PC-9 (cell line): Measurements from ENCODE around the gene HSF2. TPM values are rescaled to one million over a fixed set of nuclear protein-coding genes. Genes with fewer than 3 reads are reported as not detected.
"Not testable (repeated sequence)": the region's sequence is repeated elsewhere in the genome, so short reads cannot be mapped to it uniquely, and the experiment has no call there.

Experiments
- BruUV-seq: library from RNA; stranded (reverse); fragments of 400-500 nt; replicated peaks from 2 replicates; lab custom pipeline; 2021; lab: Mats Ljungman, UMichigan
- CTCF ChIA-PET: fragments of 300-600 bp; sonication (Branson Sonifier 250); formaldehyde crosslinking; loops from one replicate; lab custom pipeline; 2022; ENCODE audit warnings: antibody characterized with exemption; lab: Charles Lee
- POLR2A ChIA-PET: fragments of 300-600 bp; sonication (Branson Sonifier 250); formaldehyde crosslinking; loops from one replicate; lab custom pipeline; 2022; ENCODE audit warnings: antibody characterized with exemption; ENCODE audit not compliant: unreplicated experiment; lab: Charles Lee
- DNase-seq, 2 experiments: peaks; one replicate each; pipeline versions ENCODE4 v3.0.0 to v3.0.0-alpha.2; 2015 to 2022; ENCODE audit warnings: mixed read lengths in 1 of 2
- H2AFZ ChIP-seq: fragments of 200-600 bp; sonication (generic); 2 replicates; pipeline ENCODE4 v1.8.1; 2017; ENCODE audit warnings: antibody characterized with exemption
- H3F3A ChIP-seq: fragments of 200-600 bp; sonication (generic); 2 replicates; pipeline ENCODE4 v1.8.1; 2017; ENCODE audit warnings: antibody characterized with exemption, mild to moderate bottlenecking, low read depth; ENCODE audit not compliant: insufficient read depth
- H3K27ac ChIP-seq: fragments of 200-600 bp; sonication (generic); 2 replicates; pipeline ENCODE4 v1.6.1; 2016; ENCODE audit warnings: mixed run types
- H3K27me3 ChIP-seq: fragments of 200-600 bp; sonication (generic); 2 replicates; pipeline ENCODE4 v1.6.1; 2016; ENCODE audit warnings: low read depth, mixed run types; ENCODE audit not compliant: insufficient read depth
- H3K36me3 ChIP-seq: fragments of 200-600 bp; sonication (generic); 2 replicates; pipeline ENCODE4 v1.6.1; 2016; ENCODE audit warnings: low read depth, mixed run types
- H3K4me1 ChIP-seq: fragments of 200-600 bp; sonication (generic); replicated peaks from 2 replicates; pipeline ENCODE4 v1.6.1; 2016; ENCODE audit warnings: mixed run types; ENCODE audit not compliant: insufficient read depth
- H3K4me2 ChIP-seq: fragments of 200-600 bp; sonication (generic); 2 replicates; pipeline ENCODE4 v1.6.1; 2017; ENCODE audit warnings: mixed run types
- H3K4me3 ChIP-seq: fragments of 200-600 bp; sonication (generic); 2 replicates; pipeline ENCODE4 v1.6.1; 2016; ENCODE audit warnings: mixed run types
- H3K79me2 ChIP-seq: fragments of 200-600 bp; sonication (generic); 2 replicates; pipeline ENCODE4 v1.6.1; 2017; ENCODE audit warnings: low read depth, mixed run types
- H3K9me2 ChIP-seq: fragments of 200-600 bp; sonication (generic); 2 replicates; pipeline ENCODE4 v1.8.1; 2017; ENCODE audit warnings: mild to moderate bottlenecking; ENCODE audit not compliant: insufficient read depth
- H3K9me3 ChIP-seq: fragments of 200-600 bp; sonication (generic); 2 replicates; pipeline ENCODE4 v1.8.1; 2016; ENCODE audit warnings: low read depth; ENCODE audit not compliant: insufficient read depth
- H4K20me1 ChIP-seq: fragments of 200-600 bp; sonication (generic); 2 replicates; pipeline ENCODE4 v1.8.1; 2017; ENCODE audit not compliant: insufficient read depth
- EZH2 ChIP-seq: fragments of 200-600 bp; sonication (generic); IDR thresholded peaks from 2 replicates; pipeline ENCODE4 v1.8.0; 2017; ENCODE audit warnings: antibody characterized with exemption, low read depth
- intact Hi-C: fragments of 100-400 bp; cut with micrococcal nuclease; formaldehyde crosslinking; loops from one replicate; pipeline ENCODE4 v1.10.0; 2022; ENCODE audit not compliant: unreplicated experiment
- total RNA-seq: library from RNA; stranded (reverse); gene quantifications from 2 replicates; pipeline ENCODE4 v1.2.3, GENCODE V29; 2021
- TF ChIP-seq, protein P1 (sequence below): fragments of 200-600 bp; sonication (generic); conservative IDR thresholded peaks from 2 replicates; pipeline ENCODE4 v1.6.1; 2017; ENCODE audit warnings: mixed run types, antibody characterized with exemption, mild to moderate bottlenecking, moderate library complexity

Gene HSF2
- total RNA-seq, 1 experiment from 2014 or later = 12.4 TPM

GRCh38 chr6:122449069-122449468 is 49.6 kb downstream of the HSF2 start:
- intact Hi-C loops = no loop called here
- H4K20me1 ChIP-seq = peaks cover 13% of the 10 kb centered on the region
- no peaks in the 10 kb centered on the region for H3K9me3 ChIP-seq
- H3K4me3 ChIP-seq = no peak overlapping the region
- POLR2A ChIA-PET = no interaction called here
- no TSS peak for BruUV-seq
- peaks cover 2% of the 10 kb centered on the region; the same call in 1 of the 2 replicates for H3F3A ChIP-seq
- no peaks in the 10 kb centered on the region for H3K79me2 ChIP-seq
- H3K27ac ChIP-seq = no peak overlapping the region
- CTCF ChIA-PET = no interaction called here
- no peaks in the 10 kb centered on the region for H3K27me3 ChIP-seq
- H3K9me2 ChIP-seq = no peaks in the 10 kb centered on the region
- TF ChIP-seq EZH2 = no peak
- TF ChIP-seq, protein P1, sequence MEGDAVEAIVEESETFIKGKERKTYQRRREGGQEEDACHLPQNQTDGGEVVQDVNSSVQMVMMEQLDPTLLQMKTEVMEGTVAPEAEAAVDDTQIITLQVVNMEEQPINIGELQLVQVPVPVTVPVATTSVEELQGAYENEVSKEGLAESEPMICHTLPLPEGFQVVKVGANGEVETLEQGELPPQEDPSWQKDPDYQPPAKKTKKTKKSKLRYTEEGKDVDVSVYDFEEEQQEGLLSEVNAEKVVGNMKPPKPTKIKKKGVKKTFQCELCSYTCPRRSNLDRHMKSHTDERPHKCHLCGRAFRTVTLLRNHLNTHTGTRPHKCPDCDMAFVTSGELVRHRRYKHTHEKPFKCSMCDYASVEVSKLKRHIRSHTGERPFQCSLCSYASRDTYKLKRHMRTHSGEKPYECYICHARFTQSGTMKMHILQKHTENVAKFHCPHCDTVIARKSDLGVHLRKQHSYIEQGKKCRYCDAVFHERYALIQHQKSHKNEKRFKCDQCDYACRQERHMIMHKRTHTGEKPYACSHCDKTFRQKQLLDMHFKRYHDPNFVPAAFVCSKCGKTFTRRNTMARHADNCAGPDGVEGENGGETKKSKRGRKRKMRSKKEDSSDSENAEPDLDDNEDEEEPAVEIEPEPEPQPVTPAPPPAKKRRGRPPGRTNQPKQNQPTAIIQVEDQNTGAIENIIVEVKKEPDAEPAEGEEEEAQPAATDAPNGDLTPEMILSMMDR = no peak
- H3K4me1 ChIP-seq = no peaks in the 10 kb centered on the region
- no peak overlapping the region for H3K4me2 ChIP-seq
- H2AFZ ChIP-seq = no peak overlapping the region
- DNase-seq = no peak
- peaks cover 74% of the 10 kb centered on the region for H3K36me3 ChIP-seq

GRCh38 chr6:122452509-122452908 is 53.1 kb downstream of the HSF2 start:
- H3K36me3 ChIP-seq = peaks cover 78% of the 10 kb centered on the region

DNA sequence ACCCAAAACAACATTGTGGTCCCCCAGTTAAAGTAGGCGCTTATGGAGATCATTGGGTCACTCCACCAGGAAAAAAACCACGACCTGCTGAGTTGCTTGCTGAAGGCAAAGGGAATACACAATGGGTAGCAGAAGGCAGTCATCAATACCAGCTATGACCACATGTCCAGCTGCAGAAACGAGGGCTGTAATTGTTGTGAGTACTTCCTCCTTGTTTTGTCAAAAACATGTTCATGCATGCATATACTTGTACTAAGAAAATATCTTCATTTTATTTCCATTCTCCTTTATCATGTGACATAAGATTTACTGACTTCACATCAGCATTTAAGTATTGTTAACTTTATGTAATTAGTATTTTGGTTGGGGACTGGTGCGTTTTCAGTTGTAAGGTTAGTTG is 55.2 kb downstream of the HSF2 start:
- Histone ChIP-seq H2AFZ (no peak overlapping the region), H3K4me2 (no peak overlapping the region), H3K9me2 (no peaks in the 10 kb centered on the region), H3K9me3 (no peaks in the 10 kb centered on the region), H3K79me2 (peaks cover 32% of the 10 kb centered on the region), H3K4me3 (no peak overlapping the region), H3K27me3 (no peaks in the 10 kb centered on the region), H4K20me1 (peaks cover 40% of the 10 kb centered on the region), H3F3A (peaks cover 4% of the 10 kb centered on the region; the same call in 1 of the 2 replicates), H3K4me1 (peaks cover 11% of the 10 kb centered on the region), H3K27ac (no peak overlapping the region), H3K36me3 (peaks cover 68% of the 10 kb centered on the region)
- TF ChIP-seq, protein P1 = no peak
- no peak for TF ChIP-seq EZH2
- CTCF ChIA-PET = no interaction called here
- BruUV-seq = TSS peak; percentile 3
- DNase-seq = no peak
- POLR2A ChIA-PET = no interaction called here
- intact Hi-C loops = no loop called here

More at GRCh38 chr6:122452509-122452908, 53.1 kb downstream of the HSF2 start:
- Histone ChIP-seq H3K9me2 (no peaks in the 10 kb centered on the region), H3K9me3 (no peaks in the 10 kb centered on the region), H3K4me1 (no peaks in the 10 kb centered on the region), H4K20me1 (peaks cover 30% of the 10 kb centered on the region), H3K79me2 (peaks cover 12% of the 10 kb centered on the region), H3K4me3 (no peak overlapping the region), H3K27me3 (no peaks in the 10 kb centered on the region), H3K27ac (no peak overlapping the region), H2AFZ (no peak overlapping the region), H3K4me2 (no peak overlapping the region), H3F3A (peaks cover 4% of the 10 kb centered on the region; the same call in 1 of the 2 replicates)
- no peak for TF ChIP-seq EZH2
- TF ChIP-seq, protein P1 = no peak
- intact Hi-C loops = no loop called here
- no TSS peak for BruUV-seq
- ChIA-PET CTCF (no interaction called here), POLR2A (interaction anchor here (0.7 kb wide), 1 partner anchor 83 kb away, joined by 3 read pairs; no protein-coding TSS in a partner anchor)
- DNase-seq = no peak

DNA sequence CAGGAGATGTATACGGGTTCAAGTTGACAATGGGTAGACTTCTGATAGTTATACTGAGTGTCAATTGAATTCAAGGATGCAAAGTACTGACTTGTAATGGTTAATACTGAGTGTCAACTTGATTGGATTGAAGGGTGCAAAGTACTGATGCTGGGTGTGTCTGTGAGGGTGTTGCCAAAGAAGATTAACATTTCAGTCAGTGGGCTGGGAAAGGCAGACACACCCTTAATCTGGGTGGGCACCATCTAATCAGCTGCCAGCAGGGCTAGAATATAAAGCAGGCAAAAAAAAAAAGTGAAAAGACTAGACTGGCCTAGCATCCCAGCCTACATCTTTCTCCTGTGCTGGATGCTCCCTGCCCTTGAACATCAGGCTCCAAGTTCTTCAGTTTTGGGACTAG is 55.7 kb downstream of the HSF2 start:
- CTCF ChIA-PET, H3K9me3 ChIP-seq, intact Hi-C loops, BruUV-seq, H2AFZ ChIP-seq, H3K27me3 ChIP-seq, H3K27ac ChIP-seq, H3K9me2 ChIP-seq, POLR2A ChIA-PET, H3K4me3 ChIP-seq, H3K4me2 ChIP-seq, DNase-seq, H3F3A ChIP-seq: not testable (repeated sequence)
- H3K79me2 ChIP-seq = peaks cover 36% of the 10 kb centered on the region
- peaks cover 68% of the 10 kb centered on the region for H3K36me3 ChIP-seq
- peaks cover 44% of the 10 kb centered on the region for H4K20me1 ChIP-seq
- peaks cover 15% of the 10 kb centered on the region for H3K4me1 ChIP-seq
